OCI-LY7 (cell line): ENCODE measurements around the gene KCTD7.

ENCODE experiments used
- CTCF ChIP-seq: fragments of 200-600 bp; sonication (generic); conservative IDR thresholded peaks from 2 replicates; pipeline ENCODE4 v1.5.1; 2014; ENCODE audit warnings: mild to moderate bottlenecking, antibody characterized with exemption, low read length, moderate library complexity, mixed read lengths
- EZH2phosphoT487 ChIP-seq: fragments of 200-600 bp; sonication (generic); IDR thresholded peaks from 2 replicates; pipeline ENCODE4 v1.6.1; 2018; ENCODE audit warnings: low read depth, borderline replicate concordance, mild to moderate bottlenecking, mixed run types, antibody characterized with exemption, low read length, moderate library complexity, mixed read lengths

DNA sequence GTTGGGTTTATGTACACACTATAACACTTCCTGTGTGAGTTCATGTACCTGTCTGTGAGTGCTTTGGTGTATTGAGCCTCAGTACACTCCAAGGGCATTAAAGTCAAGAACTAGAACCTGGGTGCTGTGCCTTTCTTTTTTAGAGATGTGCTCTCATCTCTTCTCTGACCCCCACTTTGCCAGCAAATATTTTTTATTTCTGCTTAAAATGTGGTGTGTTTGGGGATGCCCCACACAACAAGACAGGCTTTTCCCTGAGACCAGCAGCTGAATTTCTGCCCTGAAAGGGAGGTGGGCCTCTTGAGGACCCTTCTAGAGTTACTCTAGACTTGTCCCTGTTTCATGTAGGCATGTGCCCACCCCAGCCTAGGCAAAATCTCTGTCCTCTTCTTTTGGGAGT lies 14.3 kb downstream of the KCTD7 start:
- TF ChIP-seq CTCF: no peak
- TF ChIP-seq EZH2phosphoT487: no peak
